SK-N-SH (cell line): ENCODE measurements around the gene TANGO6.

Source experiments
- EP300 ChIP-seq, 2 experiments: IDR thresholded peaks; 2 replicates each; pipeline versions ENCODE4 v1.4.0 to v1.6.1; 2012; ENCODE audit warnings: borderline replicate concordance in 1 of 2, low read depth in 1 of 2, low read length in 1 of 2
- MXI1 ChIP-seq: IDR thresholded peaks from 2 replicates; pipeline ENCODE4 v1.6.1; 2012; ENCODE audit warnings: mild to moderate bottlenecking, low read depth, low read length, improper control_type of control experiment
- POLR2AphosphoS5 ChIP-seq: IDR thresholded peaks from 2 replicates; pipeline ENCODE4 v1.6.1; 2012; ENCODE audit warnings: low read depth, low read length
- TCF12 ChIP-seq: IDR thresholded peaks from 2 replicates; pipeline ENCODE4 v1.4.0; 2012
- TEAD4 ChIP-seq: IDR thresholded peaks from 2 replicates; pipeline ENCODE4 v1.4.0; 2012; ENCODE audit warnings: mild to moderate bottlenecking, borderline replicate concordance; ENCODE audit not compliant: insufficient read depth
- USF2 ChIP-seq: fragments of 150-350 bp; IDR thresholded peaks from 2 replicates; pipeline ENCODE4 v1.6.1; 2017; ENCODE audit warnings: antibody characterized with exemption, low read length, low read depth, borderline replicate concordance
- TF ChIP-seq, protein P1 (sequence below): IDR thresholded peaks from 2 replicates; pipeline ENCODE4; 2012
- TF ChIP-seq, protein P2 (sequence below): fragments of 200-600 bp; sonication (generic); IDR thresholded peaks from 2 replicates; pipeline ENCODE4 v1.6.1; 2017; ENCODE audit warnings: antibody characterized with exemption, mild to moderate bottlenecking, moderate library complexity
- TF ChIP-seq, protein P3 (sequence below): IDR thresholded peaks from 2 replicates; pipeline ENCODE4 v1.4.0; 2012; ENCODE audit warnings: low read depth

DNA sequence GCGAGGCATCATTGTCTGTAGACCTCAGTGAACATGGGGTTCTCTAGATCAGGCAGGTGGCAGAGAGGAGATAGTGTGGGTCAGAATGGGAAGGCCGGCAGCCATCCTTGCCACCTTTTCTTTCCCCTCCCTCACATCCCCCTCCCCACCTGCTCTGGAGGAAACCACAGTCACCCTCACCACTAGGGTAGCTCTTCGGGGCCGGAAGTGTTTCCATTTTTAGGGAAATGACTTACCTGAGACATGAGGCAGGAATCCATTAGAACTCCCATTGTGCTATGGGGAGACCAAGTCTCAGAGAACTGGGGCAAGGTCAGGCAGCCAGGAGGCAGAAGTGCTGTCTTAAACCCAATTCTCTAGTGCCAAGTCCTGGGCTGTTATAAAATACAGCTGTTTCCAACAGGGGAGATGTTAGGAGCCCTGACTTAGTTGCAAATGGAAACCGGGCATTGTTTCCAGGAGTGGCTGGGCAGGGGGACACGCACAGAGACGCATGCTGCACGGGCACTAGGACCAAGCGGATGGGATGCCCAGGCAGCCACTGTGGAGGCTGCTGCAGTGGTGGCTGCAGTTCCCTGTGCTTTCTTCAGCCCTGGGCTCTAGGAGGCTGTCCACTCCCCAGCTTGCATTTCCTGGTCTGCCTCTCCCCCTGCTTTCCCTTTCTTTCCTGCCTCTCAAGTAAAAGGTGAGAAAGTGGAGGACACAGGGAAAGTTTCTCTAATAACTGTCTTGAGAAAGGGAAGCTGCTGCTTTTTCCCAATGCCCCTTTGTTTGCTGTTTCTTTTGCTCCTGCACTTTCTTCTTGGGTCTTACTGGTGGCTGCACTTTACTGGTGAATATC, 265.0 kb downstream of the TANGO6 start:
- TF ChIP-seq TEAD4 (no peak), MXI1 (no peak), EP300 (IDR thresholded peaks at IDR 0.05; ENCODE audit: borderline replicate concordance in 1 of 2, low read depth in 1 of 2, low read length in 1 of 2) (no peak), POLR2AphosphoS5 (no peak; the same call in 1 of the 2 replicates), TCF12 (no peak), USF2 (no peak)
- TF ChIP-seq, protein P1, sequence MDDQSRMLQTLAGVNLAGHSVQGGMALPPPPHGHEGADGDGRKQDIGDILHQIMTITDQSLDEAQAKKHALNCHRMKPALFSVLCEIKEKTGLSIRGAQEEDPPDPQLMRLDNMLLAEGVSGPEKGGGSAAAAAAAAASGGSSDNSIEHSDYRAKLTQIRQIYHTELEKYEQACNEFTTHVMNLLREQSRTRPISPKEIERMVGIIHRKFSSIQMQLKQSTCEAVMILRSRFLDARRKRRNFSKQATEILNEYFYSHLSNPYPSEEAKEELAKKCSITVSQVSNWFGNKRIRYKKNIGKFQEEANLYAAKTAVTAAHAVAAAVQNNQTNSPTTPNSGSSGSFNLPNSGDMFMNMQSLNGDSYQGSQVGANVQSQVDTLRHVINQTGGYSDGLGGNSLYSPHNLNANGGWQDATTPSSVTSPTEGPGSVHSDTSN: no peak
- TF ChIP-seq, protein P2, sequence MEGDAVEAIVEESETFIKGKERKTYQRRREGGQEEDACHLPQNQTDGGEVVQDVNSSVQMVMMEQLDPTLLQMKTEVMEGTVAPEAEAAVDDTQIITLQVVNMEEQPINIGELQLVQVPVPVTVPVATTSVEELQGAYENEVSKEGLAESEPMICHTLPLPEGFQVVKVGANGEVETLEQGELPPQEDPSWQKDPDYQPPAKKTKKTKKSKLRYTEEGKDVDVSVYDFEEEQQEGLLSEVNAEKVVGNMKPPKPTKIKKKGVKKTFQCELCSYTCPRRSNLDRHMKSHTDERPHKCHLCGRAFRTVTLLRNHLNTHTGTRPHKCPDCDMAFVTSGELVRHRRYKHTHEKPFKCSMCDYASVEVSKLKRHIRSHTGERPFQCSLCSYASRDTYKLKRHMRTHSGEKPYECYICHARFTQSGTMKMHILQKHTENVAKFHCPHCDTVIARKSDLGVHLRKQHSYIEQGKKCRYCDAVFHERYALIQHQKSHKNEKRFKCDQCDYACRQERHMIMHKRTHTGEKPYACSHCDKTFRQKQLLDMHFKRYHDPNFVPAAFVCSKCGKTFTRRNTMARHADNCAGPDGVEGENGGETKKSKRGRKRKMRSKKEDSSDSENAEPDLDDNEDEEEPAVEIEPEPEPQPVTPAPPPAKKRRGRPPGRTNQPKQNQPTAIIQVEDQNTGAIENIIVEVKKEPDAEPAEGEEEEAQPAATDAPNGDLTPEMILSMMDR: no peak
- TF ChIP-seq, protein P3, sequence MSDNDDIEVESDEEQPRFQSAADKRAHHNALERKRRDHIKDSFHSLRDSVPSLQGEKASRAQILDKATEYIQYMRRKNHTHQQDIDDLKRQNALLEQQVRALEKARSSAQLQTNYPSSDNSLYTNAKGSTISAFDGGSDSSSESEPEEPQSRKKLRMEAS: no peak
